ENCODE measurements around the gene CCDC184.
"Not testable (repeated sequence)": the region's sequence is repeated elsewhere in the genome, so short reads cannot be mapped to it uniquely, and the experiment has no call there.

The CCDC184 gene

DNA sequence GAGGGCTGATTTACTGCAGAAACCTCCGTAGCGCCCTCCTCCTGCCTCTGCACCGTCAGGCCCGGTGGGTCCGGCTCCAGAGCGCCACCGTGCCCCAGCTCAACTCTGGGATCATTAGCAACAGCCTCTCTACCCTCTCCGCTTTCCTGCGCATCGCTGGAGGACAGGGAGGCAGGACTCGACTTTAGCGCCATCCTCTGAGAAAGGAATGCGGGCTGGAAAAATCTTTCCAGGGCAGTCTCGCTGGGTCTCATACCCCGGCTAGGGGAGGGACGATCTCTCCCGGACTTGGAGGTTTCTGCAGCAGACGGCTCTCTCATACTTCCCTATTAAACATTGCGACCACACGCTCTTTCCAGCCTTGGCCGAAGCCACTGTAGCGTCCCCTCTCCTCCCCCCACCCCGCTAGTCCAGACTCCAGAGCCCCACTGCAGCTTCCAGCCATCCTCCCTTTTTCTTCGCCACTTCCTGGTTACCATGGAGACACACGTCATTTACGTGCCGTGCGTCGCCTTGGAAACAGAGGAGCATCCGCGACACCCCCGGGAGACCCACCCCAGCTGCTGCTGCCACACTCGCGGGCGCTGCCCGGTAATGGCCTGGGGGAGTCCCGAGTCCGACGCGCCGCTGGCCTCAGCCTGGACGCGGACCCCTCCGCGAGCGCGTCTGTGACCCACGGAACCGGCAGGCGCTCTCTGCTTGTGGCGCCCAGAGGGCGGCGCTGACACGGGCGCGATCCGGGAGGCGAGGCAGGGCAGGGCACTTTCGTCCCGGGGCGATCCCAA is at the start of gene CCDC184:
Gene CCDC184, plus strand, starts transcription at position 554 of the 785 bp plus-strand sequence. CDS start 479 bp downstream, outside the sequence.
- peak; percentile 30 for DNase-seq

DNA sequence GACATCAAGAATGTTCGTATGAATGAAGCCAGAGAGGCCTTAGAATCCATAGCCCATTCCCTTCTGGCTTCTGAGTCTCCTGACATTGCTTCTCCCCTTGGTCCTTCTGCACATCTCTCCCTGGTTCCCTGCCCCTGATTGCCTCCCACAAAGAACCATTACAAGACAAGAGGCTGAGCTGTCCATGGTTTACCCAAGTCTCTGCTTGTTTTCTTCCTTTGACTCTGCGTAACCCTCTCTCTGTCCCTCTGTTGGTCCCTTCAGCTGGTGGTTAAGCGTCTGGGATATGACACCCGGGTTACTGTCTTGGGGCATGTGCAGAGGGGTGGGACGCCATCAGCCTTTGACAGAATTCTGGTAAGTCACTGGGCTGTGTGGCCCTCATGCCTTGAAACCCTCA is 48.4 kb upstream of the CCDC184 start:
- DNase-seq: no peak

DNA sequence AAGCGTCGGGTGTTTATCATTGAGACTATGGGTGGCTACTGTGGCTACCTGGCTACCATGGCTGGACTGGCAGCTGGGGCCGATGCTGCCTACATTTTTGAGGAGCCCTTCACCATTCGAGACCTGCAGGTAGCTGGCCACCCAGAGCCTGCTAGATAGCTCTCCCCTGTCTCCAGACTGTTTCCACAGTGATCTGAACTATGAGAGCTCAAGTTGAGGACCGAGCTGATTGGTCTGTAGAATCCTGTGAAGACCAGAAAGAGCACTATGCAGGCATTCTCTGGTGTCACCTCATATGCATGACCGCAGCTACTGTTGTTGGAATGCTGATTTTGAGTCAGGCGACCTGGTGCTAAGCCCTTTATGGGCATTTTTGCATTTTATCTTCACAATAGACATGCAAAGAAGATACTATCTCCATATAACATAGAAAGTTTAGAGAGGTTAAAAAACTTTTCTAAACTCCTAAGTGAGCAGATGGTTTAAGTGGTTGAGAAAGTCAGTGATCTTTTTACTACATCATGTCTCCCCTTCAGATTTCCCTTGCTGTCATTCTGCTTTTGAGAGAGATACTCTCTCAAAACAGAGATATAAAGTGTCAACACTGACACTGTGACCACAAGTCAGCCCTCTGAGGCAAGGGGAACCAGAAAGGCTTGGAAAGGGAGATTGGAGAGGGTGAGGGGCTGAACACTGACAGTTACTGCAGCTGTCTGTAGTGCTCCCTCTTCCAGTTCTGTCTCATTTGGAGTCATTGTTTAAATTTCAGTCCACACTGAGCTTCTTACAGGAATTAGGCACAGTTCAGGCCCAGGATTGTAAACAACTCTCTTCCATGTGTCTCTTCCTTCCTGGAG is 40.4 kb upstream of the CCDC184 start:
- DNase-seq: no peak

DNA sequence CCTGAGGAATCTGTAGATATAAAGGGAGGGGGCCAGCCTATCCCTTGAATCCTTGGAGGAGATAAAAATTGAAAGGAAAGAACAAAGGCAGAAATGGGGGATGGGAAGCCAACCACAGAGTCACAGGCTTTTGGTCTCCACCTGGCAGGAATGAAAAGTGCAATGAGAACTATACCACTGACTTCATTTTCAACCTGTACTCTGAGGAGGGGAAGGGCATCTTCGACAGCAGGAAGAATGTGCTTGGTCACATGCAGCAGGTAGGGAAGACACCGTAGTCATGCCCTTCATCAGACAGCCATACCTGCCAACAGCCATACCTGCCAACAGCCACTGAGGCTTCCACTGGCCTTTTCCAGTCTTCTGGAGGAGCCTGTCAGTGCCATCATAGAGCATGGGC is 39.5 kb upstream of the CCDC184 start:
- DNase-seq: no peak

DNA sequence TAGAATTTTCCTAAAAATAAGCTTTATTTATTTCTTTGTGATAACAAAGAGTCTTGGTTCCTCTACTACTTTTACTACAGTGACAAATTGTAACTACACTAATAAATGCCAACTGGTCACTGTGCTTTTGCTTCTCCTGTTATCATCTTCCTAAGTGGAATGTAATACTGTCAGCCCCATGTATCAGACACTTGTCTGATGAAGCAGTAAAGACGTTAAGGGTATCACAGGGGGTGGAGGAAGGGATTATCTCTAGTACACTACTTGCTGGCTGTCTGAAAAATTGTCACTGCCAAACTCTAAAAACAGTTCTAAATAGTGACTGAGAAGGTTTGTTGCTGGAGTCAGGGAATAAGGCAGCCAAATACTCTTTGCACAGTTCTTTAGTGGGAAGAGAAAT is 37.5 kb upstream of the CCDC184 start:
- DNase-seq: no peak

DNA sequence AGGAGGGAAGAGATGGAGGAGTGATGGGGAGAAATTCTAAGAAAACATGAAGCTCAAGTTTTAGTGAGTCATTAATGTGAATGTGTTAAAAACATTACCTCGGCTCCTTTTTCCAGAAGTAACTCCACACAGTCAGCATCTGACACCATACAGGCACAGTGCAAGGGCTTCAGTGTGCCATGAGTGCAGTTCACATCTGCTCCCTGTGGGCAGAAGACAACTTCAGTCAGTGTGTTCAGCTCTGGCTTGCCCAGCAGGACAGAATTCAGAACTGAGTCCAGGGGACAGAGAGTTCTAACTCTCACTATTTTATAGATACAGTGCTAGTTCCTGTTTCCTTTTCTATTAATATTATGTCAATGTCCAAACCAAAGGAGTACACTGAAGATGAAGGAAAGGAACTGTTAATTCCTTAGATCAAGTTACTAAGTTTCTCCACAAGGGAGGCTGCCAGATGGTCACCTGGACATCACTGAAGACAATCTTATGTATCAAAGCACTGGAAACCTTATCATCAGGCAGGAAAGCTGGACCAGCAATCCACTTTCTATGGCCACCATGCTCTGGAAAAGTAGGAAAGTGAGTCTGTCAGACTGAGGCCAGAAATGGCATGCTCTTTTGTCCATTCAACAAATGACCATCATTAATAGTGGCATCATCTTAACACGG is 32.2 kb upstream of the CCDC184 start:
- DNase-seq: no peak

DNA sequence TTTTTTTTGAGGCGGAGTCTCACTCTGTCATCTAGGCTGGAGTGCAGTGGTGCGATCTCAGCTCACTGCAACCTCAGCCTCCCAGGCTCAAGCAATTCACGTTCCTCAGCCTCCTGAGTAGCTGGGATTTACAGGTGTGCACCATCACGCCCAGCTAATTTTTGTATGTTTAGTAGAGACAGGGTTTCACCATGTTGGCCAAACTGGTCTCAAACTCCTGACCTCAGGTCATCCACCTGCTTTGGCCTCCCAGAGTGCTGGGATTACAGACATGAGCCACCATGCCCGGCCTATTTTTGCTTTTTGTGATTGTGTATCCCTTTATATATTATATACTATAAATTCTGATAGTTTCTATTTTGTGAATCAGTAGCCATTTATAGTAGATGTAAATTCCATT is 27.7 kb upstream of the CCDC184 start:
- not testable (repeated sequence) for DNase-seq

DNA sequence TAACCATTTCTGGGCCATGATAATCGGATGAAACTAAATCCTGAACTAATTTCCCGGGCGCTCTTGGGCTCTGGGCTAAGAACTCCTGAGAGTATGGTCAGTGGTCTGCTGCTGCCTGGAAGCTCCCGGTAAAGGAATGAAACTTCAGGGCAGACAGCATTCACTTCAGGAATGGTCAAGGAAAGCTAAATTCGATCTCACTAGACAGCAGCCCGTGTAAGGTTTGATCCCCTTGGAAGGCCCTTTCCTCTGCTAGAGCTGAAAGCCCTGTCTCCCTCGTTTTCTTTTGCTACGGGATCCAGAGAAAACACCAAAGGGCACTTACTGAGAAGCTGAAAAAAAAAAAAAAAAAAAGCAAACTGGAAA is 26.8 kb upstream of the CCDC184 start:
- no peak for DNase-seq

DNA sequence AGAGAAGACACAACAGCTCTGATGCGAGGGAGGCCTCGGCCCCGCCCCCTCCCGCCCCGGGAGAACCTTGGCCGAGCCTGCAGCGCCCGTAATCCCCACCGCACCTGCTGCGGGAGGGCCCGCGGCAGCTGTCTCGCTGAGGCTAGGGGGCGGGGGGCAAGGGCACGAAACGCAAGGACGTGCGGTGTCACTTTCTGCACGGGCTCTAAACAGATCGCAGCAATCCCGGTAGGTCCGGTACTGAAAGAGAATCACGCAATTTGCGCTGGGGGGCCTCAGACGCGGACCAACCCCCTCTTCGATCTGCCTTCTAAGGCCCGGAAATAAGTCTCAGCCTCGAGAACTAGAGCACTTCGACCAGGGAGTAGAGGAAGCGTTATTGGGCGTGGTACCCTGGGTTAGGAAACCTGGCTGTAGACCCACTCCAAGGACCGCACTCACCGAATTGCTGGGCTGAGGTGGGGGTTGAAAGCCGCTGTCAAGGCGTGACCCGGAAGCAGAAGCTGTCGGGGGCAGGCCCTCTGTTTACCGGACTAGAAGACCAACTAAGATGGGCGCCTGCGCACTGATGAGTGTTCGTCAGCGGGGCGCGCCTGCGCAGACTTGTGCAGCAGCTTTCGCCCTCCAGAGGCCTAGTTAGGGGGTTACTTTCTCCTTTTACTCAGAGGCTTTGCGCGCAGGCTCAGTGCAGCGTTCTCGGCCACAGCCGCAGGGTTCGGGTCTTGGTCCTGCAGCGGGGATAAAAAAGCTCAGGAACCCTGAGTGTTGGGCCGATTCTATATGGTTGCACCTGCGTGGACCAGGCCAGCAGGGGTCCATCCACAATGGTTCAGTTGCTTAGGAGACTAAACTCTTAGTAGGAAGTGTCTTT is 26.2 kb upstream of the CCDC184 start, which contains the start of gene ASB8:
Gene ASB8, minus strand, starts transcription at position 498 of the 871 bp plus-strand sequence. CDS start 4,019 bp downstream, outside the sequence.
- DNase-seq: peak; percentile 95

DNA sequence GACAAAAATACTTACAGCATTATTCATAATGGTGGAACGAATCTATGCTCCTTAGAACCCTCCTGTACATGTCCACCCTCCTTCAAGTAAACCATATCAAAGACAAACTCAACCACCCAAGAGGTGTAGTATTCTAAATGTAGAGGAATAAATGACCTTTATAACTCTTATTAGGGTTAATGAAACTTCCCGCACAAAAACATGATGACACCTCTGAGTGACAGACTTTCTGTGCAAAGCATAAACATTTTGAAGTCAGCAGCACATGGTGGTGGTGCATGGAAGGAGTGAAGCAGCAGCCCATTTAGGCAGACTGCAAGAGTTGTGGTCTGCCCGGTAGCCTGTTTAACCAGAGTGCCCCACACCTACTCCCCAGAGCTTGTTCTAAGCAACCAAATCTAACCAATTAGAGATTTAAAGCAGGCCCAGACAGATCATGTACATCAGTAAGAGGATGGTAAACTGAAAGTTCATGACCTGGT is 25.5 kb upstream of the CCDC184 start:
- no peak for DNase-seq

DNA sequence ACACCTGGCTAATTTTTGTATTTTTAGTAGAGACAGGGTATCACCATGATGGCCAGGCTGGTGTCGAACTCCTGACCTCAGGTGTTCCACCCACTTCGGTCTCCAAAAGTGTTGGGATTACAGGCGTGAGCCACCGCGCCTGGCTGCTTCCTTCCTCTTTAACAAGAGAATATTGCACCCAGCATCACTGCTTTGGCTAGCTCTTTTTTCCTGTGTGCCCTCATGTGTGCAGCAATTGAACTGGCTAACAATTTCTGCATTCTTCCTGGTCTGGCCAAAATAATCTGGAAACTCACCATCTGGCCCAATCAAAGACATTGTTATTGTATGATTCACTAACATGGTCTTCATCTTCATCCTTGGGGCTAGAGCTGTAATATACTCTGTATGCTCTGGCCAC is 23.4 kb upstream of the CCDC184 start:
- DNase-seq: no peak

DNA sequence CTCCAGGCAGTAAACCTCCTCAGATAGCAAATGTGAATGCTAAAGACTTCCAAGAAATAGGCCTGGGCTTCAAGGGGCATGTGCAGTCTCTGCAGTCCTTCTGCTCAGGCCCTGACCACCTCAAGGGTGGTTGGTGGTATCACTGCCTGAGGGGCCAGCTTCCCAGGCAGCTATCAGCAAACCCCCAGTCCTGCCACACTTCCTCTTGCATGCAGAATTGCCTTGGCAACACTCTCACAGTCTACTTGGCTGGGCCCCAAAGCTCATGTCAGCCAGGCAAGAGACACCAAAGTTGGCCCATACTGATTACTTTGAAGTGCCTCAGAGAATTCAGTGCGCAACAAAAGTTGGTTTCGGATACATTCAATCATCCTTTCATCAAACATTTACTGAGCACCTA is 22.6 kb upstream of the CCDC184 start:
- no peak for DNase-seq

DNA sequence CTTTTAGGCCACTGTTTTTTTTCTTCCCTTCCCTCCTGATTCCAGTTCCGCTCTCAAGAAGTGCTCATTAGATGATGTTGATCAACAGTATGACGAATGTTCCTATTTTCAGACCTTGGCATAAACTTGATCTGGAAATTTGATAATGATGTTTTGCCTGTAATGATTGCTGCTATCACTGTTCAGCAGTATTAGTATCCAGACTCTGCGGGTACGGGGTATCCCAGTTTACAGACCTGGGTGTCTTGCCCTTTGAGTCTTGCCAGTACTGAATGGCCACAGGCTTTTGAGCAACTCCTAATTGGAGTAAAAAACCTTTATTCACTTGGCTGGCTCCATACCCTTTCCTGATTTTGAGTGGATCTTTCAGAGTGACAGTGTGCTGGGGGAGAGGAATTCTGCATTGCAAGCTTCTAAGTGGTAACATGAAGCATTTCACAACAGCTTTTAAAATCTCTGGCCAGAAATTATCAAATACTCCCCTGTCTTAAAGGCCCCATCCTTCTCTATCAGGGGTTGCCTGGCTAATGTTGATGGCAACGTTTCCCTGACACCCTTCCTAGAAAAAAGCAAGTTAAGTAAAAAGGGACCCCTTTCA is 20.2 kb upstream of the CCDC184 start:
- DNase-seq: no peak

DNA sequence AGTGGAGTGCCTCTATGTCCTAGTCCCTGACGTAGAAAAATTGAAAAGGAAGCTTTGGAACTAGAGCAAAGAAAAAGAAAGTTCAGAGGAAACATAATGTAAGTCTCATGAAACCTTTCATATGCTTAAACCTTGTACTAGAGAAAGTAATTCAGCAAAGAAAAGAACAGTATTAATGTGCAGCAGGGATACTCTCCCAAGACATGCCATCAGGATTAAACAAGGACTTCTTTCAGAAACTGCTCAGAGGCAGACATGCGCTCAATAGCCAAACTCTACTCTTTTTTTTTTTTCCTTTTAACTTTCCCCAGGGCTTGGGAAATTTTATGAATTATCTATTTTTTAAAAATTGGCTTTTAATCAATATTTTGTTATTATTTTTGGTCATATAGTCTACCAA is 19.0 kb upstream of the CCDC184 start:
- no peak for DNase-seq

DNA sequence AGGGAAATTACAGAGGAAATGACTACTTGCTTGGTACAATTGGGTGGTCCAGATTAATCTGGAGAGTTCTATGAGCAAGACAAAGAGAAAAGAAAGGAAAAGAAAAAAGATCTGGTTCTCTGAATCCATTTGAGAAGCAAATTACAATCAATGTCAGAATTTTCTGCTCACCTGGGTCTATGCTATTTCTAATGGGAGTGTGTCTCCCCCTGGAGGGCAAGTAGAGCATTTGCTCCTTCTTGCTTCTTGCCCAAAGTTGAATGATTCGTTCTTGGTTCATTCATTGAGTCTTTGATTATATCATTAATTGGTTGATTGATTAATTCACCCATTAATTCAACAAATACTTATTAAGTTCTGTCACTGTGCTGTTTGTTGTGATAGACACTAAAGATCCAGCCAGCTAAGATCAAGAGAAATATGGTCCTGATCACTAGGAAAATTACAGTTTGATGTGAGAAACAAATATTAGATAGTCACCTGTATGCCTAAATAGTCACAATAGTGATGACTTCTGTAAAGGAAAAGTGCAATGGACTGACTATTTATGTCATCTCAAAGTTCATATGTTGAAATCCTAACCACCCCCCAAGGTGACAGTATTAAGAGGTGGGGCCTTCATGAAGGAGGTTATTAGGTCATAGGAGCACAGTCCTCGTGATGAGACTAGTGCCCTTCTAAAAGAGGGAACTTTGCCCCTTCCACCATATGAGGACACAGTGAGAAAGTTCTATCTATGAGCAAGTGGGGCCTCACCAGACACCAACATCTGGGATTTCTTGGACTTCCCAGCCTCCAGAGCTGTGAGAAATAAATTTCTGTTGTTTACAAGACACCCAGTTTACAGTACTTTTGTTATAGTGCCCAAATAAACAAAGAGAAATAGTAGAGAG is 18.1 kb upstream of the CCDC184 start:
- DNase-seq: no peak

DNA sequence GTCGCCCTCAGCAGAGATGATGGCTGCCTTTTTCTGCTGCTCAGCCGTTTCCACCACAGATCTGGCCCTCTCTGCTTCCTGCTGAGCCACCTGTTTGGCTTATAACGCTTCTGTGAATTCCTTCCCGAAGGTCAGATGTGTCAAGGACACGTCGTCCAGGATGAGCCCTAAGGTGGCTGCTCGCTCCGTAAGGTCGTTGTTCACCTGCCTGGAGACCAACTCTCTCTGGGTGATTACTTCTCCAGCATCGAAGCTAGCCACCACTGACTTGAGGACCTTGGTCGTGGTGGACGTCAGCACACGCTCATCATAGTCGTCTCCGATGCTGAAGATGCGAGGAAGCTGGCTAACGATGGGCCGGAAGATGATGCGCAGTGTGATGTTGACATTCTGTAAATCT is 14.4 kb upstream of the CCDC184 start:
- no peak for DNase-seq

DNA sequence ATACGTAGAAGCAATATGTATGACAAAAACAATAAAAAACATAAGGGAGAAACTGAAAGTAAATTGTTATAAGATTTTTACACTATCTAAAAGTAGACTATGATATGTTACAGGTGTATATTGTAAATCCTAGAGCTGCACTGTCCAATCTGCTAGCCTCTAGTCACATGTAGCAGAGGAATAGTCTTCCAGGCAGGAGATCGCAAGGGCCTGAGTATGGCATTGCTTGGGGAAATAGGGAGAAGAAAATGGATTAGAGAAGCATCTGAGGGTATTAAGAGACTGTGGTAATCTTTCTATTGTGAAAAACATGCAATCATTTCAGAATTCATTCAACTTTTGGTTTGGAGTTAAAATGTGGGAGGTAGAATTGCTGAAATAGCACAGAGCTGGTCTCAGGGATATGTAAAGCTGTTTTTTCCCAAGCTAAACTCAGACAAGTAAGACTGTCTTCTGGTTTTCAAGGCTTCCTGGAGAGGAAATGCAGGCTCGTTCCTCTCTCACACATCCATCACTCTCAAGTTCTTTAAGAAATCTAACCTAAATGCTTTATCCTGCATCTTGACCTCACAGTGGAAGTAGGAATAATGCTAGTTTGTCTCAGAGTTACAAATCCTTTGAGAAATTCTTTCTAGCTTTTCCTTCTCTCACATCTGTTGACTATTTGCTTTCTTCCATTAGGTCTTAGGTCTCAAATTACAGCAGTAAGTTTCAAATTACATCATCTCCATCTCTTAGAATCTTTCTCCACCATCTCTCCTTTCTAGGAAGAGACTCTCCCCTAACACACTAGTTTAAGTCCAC is 7.6 kb upstream of the CCDC184 start:
- DNase-seq: no peak

DNA sequence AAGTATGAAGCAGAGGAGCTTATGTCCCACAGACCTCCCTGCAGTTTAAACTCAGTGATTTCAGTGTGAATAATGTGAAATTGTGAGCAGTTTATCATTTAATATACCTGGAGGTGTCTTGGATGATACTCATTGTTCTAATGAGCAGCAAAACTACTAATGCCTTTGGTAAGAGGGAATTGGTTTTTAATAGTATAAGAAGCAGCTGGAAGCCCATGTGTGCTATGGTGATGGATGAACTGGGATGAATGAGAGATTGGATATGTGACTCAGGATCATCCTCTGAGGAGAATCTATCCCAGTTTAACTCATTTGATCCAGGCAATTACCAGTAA is 7.1 kb upstream of the CCDC184 start:
- no peak for DNase-seq

DNA sequence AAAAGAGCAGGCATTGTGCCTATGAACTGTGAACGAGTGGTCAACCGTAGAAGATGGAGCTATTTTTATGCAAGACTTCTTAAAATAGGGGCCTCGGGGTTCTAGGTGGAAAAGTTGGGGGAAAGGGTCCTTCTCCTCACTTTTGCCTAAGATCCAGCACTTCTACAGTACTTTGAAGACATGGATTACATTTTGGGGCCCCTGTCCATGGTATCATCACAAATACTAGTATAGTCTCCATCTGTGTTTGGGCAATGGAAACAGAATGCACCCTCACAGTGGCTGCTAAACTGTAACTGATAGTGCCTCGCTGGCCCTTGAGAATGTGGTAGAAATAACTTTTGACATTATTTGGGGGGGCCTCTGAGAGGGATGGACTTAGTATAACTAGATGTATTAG is 5.5 kb upstream of the CCDC184 start:
- no peak for DNase-seq

DNA sequence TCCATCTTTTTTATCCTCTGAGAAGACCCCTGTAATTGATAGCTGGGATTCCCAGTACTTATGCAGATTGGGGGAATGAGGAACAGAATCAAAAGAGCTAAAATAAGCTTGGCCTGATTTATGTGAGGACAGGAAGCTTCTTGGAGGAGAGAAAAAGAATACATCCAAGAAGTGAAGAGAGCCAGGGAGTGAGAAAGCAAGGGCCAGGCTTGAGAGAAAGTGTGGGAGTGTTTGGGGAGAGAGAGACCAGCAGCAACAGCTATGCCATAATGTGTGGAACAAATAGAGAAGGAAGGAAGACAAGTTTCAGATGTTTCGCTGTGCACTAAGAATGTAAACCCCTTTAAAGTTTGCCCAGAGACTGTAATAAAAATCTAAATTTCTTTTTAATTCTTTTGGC is 4.0 kb upstream of the CCDC184 start:
- DNase-seq: no peak

Data from NK-92 treated with Interleukin-12 subunit alpha and Interleukin-12 subunit beta, amount 100 ng/mL, for 24 hours (cell line).